H1 (cell line): ENCODE measurements around the gene TBC1D22A. TPM values are rescaled to one million over a fixed set of nuclear protein-coding genes. Genes with fewer than 3 reads are reported as not detected.

ENCODE experiments used
- JUN ChIP-seq: IDR thresholded peaks from 2 replicates; pipeline ENCODE4 v1.6.1; 2011; ENCODE audit warnings: low read depth, mild to moderate bottlenecking, improper control_type of control experiment, low read length
- polyA plus RNA-seq, 7 experiments: library from polyadenylated mRNA; depleted of rRNA in 3 of 7; stranded (reverse) in 5 of 7; unstranded in 2 of 7; fragments of >200 nt in 5 of 7; fragments of 200-250 nt in 2 of 7; gene quantifications; 1 replicate in 5 of 7; 2 replicates in 1 of 7; 4 replicates in 1 of 7; pipeline versions ENCODE4 v1.2.1 to v1.2.3, GENCODE V29; 2011 to 2013; ENCODE audit warnings: missing spikeins in 2 of 7, mixed read lengths in 2 of 7
- total RNA-seq: library from RNA; stranded (reverse); fragmentation: NEBNext Ultra II Directional; extraction: Animal tissue kit (Norgen Biotek cat#: 25700); gene quantifications from 2 replicates; pipeline ENCODE4 v1.2.1, GENCODE V29; 2021
- TF ChIP-seq, protein P1 (sequence below): IDR thresholded peaks from 2 replicates; pipeline ENCODE4 v1.6.1; 2012; ENCODE audit warnings: inconsistent platforms
- TF ChIP-seq, protein P2 (sequence below): IDR thresholded peaks from 2 replicates; pipeline ENCODE4 v1.6.1; 2012; ENCODE audit warnings: low read length, inconsistent platforms

The TBC1D22A gene
- total and polyA plus RNA-seq, 2 of the 8 experiments (the other 6 are each of a cell fraction or from before 2014, with no cell fraction given) = 11.9 to 18.4 TPM

- TF ChIP-seq, protein P1, sequence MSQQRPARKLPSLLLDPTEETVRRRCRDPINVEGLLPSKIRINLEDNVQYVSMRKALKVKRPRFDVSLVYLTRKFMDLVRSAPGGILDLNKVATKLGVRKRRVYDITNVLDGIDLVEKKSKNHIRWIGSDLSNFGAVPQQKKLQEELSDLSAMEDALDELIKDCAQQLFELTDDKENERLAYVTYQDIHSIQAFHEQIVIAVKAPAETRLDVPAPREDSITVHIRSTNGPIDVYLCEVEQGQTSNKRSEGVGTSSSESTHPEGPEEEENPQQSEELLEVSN = no peak
- TF ChIP-seq JUN = no peak
- TF ChIP-seq, protein P2, sequence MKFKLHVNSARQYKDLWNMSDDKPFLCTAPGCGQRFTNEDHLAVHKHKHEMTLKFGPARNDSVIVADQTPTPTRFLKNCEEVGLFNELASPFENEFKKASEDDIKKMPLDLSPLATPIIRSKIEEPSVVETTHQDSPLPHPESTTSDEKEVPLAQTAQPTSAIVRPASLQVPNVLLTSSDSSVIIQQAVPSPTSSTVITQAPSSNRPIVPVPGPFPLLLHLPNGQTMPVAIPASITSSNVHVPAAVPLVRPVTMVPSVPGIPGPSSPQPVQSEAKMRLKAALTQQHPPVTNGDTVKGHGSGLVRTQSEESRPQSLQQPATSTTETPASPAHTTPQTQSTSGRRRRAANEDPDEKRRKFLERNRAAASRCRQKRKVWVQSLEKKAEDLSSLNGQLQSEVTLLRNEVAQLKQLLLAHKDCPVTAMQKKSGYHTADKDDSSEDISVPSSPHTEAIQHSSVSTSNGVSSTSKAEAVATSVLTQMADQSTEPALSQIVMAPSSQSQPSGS = no peak
These were observed 175.5 kb downstream of the TBC1D22A start (continued) for GRCh38 chr22:46937939-46938338.
